Fibroblast of the aortic adventitia (primary cell): ENCODE data around the gene AUNIP. TPM values are rescaled to one million over a fixed set of nuclear protein-coding genes. Genes with fewer than 3 reads are reported as not detected.
A peak's percentile ranks its signal among the peaks of the same experiment; 100 is the strongest.

Source experiments
- DNase-seq: peaks from one replicate; pipeline ENCODE4 v3.0.0-alpha.2; 2010; ENCODE audit warnings: low read depth
- H3K4me3 ChIP-seq: 2 replicates; pipeline ENCODE4 v1.5.1; 2011; ENCODE audit warnings: low read depth, mild to moderate bottlenecking, control low read depth, low read length, moderate library complexity
- total RNA-seq: library from RNA; depleted of rRNA; stranded (reverse); fragments of >200 nt; gene quantifications from 2 replicates; pipeline ENCODE4 v1.2.3, GENCODE V29; 2012; ENCODE audit warnings: low replicate concordance
- TF ChIP-seq, protein P1 (sequence below): IDR thresholded peaks from 2 replicates; pipeline ENCODE4 v1.5.1; 2011; ENCODE audit warnings: mild to moderate bottlenecking, low read length, control low read depth, inconsistent platforms; ENCODE audit not compliant: insufficient read depth

The AUNIP gene
- total RNA-seq, 1 donor = 4.8 TPM

- no peak overlapping the region for H3K4me3 ChIP-seq
- TF ChIP-seq, protein P1, sequence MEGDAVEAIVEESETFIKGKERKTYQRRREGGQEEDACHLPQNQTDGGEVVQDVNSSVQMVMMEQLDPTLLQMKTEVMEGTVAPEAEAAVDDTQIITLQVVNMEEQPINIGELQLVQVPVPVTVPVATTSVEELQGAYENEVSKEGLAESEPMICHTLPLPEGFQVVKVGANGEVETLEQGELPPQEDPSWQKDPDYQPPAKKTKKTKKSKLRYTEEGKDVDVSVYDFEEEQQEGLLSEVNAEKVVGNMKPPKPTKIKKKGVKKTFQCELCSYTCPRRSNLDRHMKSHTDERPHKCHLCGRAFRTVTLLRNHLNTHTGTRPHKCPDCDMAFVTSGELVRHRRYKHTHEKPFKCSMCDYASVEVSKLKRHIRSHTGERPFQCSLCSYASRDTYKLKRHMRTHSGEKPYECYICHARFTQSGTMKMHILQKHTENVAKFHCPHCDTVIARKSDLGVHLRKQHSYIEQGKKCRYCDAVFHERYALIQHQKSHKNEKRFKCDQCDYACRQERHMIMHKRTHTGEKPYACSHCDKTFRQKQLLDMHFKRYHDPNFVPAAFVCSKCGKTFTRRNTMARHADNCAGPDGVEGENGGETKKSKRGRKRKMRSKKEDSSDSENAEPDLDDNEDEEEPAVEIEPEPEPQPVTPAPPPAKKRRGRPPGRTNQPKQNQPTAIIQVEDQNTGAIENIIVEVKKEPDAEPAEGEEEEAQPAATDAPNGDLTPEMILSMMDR = peak; percentile 17
- no peak for DNase-seq
These were observed 30.2 kb upstream of the AUNIP start for GRCh38 chr1:25889470-25889869.

GRCh38 chr1:25888426-25888987 is 29.2 kb upstream of the AUNIP start:
- no peak for DNase-seq
- TF ChIP-seq, protein P1 = no peak
- H3K4me3 ChIP-seq = no peak overlapping the region

GRCh38 chr1:25885602-25886001 is 26.3 kb upstream of the AUNIP start:
- no peak overlapping the region for H3K4me3 ChIP-seq
- no peak for DNase-seq
- TF ChIP-seq, protein P1 = no peak

DNA sequence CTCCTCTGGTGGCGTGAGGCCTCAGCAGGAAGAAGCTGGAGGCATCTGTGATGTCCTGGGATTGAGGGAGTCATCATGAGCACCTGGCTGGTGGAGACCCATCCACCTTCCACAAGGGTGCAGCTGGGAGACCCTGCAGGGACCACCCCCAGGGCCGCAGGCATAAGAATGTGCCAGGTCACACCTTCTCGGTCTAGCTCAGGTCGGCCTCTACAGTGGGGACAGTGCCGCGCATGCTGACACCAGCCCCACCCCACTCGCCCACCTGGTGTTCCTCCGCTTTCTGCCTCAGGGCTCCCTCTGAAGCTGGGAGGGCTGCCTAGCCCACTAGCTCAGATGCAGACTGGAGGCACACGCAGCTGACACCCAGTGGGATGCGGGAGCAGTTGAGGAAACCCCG is 22.0 kb upstream of the AUNIP start:
- H3K4me3 ChIP-seq = no peak overlapping the region
- TF ChIP-seq, protein P1 = no peak
- DNase-seq = no peak

- TF ChIP-seq, protein P1 = no peak
- DNase-seq = no peak
- no peak overlapping the region for H3K4me3 ChIP-seq
These were observed 21.3 kb upstream of the AUNIP start for GRCh38 chr1:25880518-25880917.

DNA sequence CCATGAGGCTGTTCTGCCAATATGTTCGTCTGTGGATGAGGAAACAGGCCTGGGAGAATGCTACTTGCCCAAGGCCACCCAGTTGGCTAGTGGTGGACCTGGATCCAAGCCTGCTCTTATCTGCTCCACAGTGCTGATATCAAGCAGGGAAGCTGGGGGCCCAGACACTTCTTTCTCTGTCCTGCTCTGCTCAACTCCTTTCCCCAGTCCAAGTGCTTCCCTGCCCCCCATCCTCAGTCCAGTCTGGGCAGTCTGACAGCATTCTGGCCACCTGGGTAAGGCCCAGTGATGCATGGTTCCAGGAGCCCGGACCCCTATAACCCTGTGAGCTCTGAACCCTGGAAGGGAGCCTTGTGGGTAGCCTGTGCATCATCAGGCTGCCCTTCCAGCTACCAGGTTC is 20.4 kb upstream of the AUNIP start:
- peak; percentile 72 for DNase-seq
- no peak overlapping the region for H3K4me3 ChIP-seq
- TF ChIP-seq, protein P1 = no peak

DNA sequence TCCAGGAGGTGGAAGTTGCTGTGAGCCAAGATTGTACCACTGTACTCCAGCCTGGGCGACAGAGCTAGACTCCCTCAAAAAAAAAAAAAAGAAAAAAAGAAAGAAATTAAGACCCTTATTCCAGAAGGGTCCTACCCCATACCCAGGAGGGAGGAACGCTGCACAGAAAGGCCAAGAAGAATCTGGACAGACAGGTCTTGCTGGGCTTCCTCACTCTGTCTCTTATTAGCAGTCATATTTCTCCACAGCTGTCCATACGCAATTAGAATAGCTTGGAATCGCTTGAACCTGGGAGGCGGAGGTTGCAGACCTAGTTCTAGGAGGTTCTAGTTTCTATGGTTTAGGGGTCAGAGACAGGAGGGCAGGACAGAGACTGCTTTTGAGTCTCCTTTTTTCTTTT is 19.4 kb upstream of the AUNIP start:
- no peak overlapping the region for H3K4me3 ChIP-seq
- DNase-seq = no peak
- TF ChIP-seq, protein P1 = no peak
